Parathyroid adenoma (tissue), 2 donors: Measurements from ENCODE around the gene SLC26A2.
A peak's percentile ranks its signal among the peaks of the same experiment; 100 is the strongest.

Experiments
- H2AFZ ChIP-seq: fragments of 300-600 bp; sonication (generic); one replicate; pipeline ENCODE4 v1.7.0; 2017; ENCODE audit warnings: antibody characterized with exemption, mild to moderate bottlenecking
- H3K27ac ChIP-seq: fragments of 300-600 bp; sonication (generic); one replicate; pipeline ENCODE4 v1.7.0; 2017
- H3K27me3 ChIP-seq: fragments of 300-600 bp; sonication (generic); one replicate; pipeline ENCODE4 v1.7.0; 2017; ENCODE audit warnings: low read length; ENCODE audit not compliant: control insufficient read depth, insufficient read depth
- H3K36me3 ChIP-seq: fragments of 300-600 bp; sonication (generic); one replicate; pipeline ENCODE4 v1.7.0; 2017; ENCODE audit warnings: low read length; ENCODE audit not compliant: control insufficient read depth, insufficient read depth
- H3K4me1 ChIP-seq: fragments of 300-600 bp; sonication (generic); one replicate; pipeline ENCODE4 v1.7.0; 2017; ENCODE audit warnings: control low read depth
- H3K4me2 ChIP-seq: fragments of 300-600 bp; sonication (generic); one replicate; pipeline ENCODE4 v1.7.0; 2017; ENCODE audit warnings: low read length
- H3K4me3 ChIP-seq: fragments of 300-600 bp; sonication (generic); one replicate; pipeline ENCODE4 v1.7.0; 2017; ENCODE audit warnings: low read depth, low read length
- H3K79me2 ChIP-seq: fragments of 300-600 bp; sonication (generic); one replicate; pipeline ENCODE4 v1.7.0; 2017; ENCODE audit warnings: control low read depth
- H3K9ac ChIP-seq: fragments of 300-600 bp; sonication (generic); one replicate; pipeline ENCODE4 v1.7.0; 2017; ENCODE audit warnings: mild to moderate bottlenecking
- H3K9me3 ChIP-seq: fragments of 300-600 bp; sonication (generic); one replicate; pipeline ENCODE4 v1.7.0; 2017; ENCODE audit warnings: low read length; ENCODE audit not compliant: control insufficient read depth
- TF ChIP-seq, protein P1 (sequence below): fragments of 300-600 bp; sonication (generic); IDR thresholded peaks from one replicate; pipeline ENCODE4 v1.7.0; 2017; ENCODE audit warnings: antibody characterized with exemption, mild to moderate bottlenecking
- donor health status: primary hyperparathyroidism.

The SLC26A2 gene

DNA sequence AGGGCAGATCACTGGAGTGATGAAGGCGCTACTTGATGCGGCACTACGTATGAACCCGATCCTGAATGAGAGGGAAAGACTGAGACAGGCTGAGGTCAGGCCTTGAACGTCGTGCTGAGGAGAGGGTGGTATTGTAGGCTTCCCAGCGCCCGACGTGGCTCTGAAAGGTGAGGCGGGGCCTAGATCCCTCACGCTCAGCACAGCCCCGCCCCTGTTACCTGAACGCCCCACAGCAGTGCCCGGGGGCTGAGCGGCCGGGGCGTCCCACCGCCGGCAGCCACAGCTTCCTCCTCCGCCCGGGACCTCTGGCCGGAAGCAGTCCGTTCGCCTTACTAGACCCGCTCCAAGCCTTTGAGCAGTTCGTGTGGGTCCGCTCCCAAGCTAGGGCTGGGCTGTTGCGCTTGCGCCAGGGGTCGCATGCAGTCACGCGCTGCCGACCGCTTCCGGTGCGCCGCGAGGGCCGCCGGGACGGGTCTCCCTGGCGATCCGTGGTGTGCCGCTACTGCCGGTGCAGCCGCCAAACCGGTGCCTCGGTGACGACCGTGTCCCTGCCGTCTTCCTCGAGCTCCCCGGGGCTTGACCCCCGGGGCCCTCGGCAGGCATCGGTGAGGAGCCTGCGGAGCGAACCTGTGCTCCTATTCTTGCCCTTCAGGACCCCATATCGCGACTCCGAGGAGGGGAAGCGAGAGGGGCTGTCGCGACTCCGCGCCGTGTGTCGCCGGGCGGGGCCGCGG, 39.9 kb downstream of the SLC26A2 start, which contains the start of the genes HMGXB3 and TIGD6:
TSS of gene HMGXB3 (plus strand) at position 484 of the 734 bp plus-strand sequence. CDS start 4,114 bp downstream, outside the sequence.
TSS of gene TIGD6 (minus strand) at position 399 of the 734 bp plus-strand sequence. CDS start 4,306 bp downstream, outside the sequence.
- H3K36me3 ChIP-seq, result no peaks in the 10 kb centered on the region
- TF ChIP-seq, protein P1, sequence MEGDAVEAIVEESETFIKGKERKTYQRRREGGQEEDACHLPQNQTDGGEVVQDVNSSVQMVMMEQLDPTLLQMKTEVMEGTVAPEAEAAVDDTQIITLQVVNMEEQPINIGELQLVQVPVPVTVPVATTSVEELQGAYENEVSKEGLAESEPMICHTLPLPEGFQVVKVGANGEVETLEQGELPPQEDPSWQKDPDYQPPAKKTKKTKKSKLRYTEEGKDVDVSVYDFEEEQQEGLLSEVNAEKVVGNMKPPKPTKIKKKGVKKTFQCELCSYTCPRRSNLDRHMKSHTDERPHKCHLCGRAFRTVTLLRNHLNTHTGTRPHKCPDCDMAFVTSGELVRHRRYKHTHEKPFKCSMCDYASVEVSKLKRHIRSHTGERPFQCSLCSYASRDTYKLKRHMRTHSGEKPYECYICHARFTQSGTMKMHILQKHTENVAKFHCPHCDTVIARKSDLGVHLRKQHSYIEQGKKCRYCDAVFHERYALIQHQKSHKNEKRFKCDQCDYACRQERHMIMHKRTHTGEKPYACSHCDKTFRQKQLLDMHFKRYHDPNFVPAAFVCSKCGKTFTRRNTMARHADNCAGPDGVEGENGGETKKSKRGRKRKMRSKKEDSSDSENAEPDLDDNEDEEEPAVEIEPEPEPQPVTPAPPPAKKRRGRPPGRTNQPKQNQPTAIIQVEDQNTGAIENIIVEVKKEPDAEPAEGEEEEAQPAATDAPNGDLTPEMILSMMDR, result peak; percentile 20
- H3K79me2 ChIP-seq, result peaks cover 10% of the 10 kb centered on the region
- H3K4me1 ChIP-seq, result peaks cover 21% of the 10 kb centered on the region
- peak within 1 kb of the TSS; percentile 76 for H3K9ac ChIP-seq
- no peaks in the 10 kb centered on the region for H3K9me3 ChIP-seq
- H3K4me3 ChIP-seq, result peak within 1 kb of the TSS; percentile 94
- no peaks in the 10 kb centered on the region for H3K27me3 ChIP-seq
- H3K4me2 ChIP-seq, result peak within 1 kb of the TSS; percentile 73
- peak within 1 kb of the TSS; percentile 90 for H3K27ac ChIP-seq
- H2AFZ ChIP-seq, result peak within 1 kb of the TSS; percentile 86

DNA sequence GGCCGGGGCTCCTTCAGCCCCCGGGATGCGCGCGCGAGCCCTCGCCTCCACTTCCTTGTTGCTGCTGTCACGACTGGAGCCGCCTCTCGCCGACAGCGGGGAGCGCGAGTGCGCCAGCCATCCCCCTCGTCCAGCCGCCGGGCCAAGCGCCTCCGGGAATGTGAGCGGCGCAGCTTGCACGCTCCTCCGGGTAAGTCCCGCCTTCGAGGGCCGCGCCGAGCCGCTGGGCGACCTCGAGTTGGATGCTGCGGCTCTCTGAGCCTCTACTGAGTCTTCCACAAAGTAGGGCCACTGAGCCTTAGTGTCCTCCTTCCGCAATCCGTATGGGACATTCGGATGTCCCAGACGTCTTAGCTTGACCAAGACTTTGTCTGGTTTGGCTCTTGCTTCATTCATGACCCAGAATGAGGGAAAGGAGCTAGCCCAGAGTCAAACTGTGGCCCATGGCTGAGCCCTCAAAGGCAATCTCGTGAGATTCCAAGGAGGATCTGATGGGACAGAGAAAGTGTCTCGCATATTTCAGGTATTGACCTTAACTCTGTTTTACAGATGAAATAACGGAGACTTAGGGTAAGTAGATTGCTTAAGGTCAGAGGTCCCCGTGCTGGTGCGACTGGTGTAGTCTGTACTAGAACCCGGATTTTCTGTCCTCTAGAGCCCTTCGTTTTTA, 40.6 kb downstream of the SLC26A2 start:
- peak overlapping the region; percentile 86 for H2AFZ ChIP-seq
- H3K9ac ChIP-seq, result peak overlapping the region; percentile 76
- peak overlapping the region; percentile 90 for H3K27ac ChIP-seq
- H3K4me2 ChIP-seq, result peak overlapping the region; percentile 73
- TF ChIP-seq, protein P1, result no peak
- H3K4me1 ChIP-seq, result peaks cover 17% of the 10 kb centered on the region
- H3K27me3 ChIP-seq, result no peaks in the 10 kb centered on the region
- H3K79me2 ChIP-seq, result peaks cover 10% of the 10 kb centered on the region
- peak overlapping the region; percentile 94 for H3K4me3 ChIP-seq
- no peaks in the 10 kb centered on the region for H3K36me3 ChIP-seq
- no peaks in the 10 kb centered on the region for H3K9me3 ChIP-seq

DNA sequence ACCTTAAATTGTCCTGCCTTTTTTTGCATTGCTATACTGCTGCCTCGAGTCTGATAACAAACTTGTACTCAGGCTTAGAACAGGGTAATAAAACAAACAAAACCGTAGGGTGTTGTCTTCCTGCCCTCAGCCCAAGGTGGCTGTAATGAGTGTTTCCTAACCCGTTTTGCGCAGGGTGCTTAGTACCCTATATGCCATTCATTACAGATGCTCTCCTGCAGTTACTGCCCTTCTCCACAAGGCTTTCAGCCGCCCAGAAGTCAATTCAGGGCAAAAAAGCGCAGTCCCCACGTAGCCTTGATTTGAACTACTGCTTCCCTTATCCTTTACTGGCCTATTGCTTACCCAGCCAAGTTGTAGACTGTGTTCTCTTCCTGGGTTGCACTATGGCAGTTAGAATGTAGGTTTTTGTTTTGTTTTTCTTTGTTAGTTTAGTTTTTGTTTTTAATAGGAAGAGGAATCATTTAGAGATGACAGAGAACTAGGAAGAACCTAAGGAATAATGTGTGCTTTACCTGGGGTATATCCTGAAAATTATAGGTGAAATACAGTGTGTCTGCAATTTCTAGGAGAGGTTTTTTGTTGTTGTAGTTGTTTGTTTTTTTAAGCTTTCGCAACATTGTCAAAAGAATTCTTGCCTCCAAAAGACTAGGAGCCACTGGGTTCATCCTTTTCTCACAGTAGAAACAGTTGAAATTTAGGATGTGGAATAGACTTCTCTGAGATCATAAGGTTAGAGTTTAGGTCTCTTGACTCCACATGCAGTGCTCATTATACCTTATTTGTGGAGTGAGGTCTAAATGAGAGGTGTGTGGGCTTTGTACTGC, 41.3 kb downstream of the SLC26A2 start:
- peak overlapping the region; percentile 86 for H2AFZ ChIP-seq
- H3K4me1 ChIP-seq, result peaks cover 18% of the 10 kb centered on the region
- H3K36me3 ChIP-seq, result no peaks in the 10 kb centered on the region
- H3K9ac ChIP-seq, result no peak overlapping the region
- H3K27ac ChIP-seq, result peak overlapping the region; percentile 90
- peaks cover 10% of the 10 kb centered on the region for H3K79me2 ChIP-seq
- peak overlapping the region; percentile 94 for H3K4me3 ChIP-seq
- H3K9me3 ChIP-seq, result no peaks in the 10 kb centered on the region
- TF ChIP-seq, protein P1, result peak; percentile 57
- peak overlapping the region; percentile 73 for H3K4me2 ChIP-seq
- no peaks in the 10 kb centered on the region for H3K27me3 ChIP-seq

DNA sequence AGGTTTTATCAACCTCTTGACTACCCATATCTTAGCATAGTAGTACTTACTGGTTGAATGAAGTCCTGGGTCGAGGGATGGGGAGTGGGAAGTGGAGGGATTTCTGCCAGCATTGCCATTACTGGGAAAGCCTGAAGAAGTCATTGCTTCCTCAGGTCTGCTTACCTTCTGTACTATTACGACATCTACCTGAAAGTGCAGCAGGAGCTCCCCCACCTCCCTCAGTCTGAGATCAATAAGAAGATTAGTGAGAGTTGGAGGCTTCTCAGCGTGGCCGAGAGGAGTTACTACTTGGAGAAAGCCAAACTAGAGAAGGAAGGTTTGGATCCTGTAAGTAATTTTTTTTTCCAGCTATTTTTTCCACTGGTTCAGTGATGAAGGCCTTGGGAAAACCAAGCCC, 45.8 kb downstream of the SLC26A2 start:
- TF ChIP-seq, protein P1, result no peak
- Histone ChIP-seq H3K4me1 (peaks cover 23% of the 10 kb centered on the region), H3K36me3 (no peaks in the 10 kb centered on the region), H3K79me2 (peaks cover 13% of the 10 kb centered on the region), H3K9me3 (no peaks in the 10 kb centered on the region), H3K27ac (peak overlapping the region; percentile 6), H3K9ac (no peak overlapping the region), H3K4me3 (peak overlapping the region; percentile 41), H2AFZ (no peak overlapping the region), H3K27me3 (no peaks in the 10 kb centered on the region), H3K4me2 (peak overlapping the region; percentile 34)
